A549 treated with CpdA at 1 μM for 4 hours (cell line): Measurements from ENCODE around the gene MPRIP. TPM values are rescaled to one million over a fixed set of nuclear protein-coding genes. Genes with fewer than 3 reads are reported as not detected.

Experiments
- total RNA-seq: library from RNA; stranded (reverse); fragments of 200-300 nt; extraction: Qiagen RNA extraction; gene quantifications from 5 replicates; pipeline ENCODE4 v1.2.3, GENCODE V29; 2022; ENCODE audit warnings: low read depth

The MPRIP gene
- total RNA-seq, result 273 to 433 TPM (median 369 TPM) in 5 replicates

GRCh38 chr17:17042384-17042736 is at the start of gene MPRIP:
Gene MPRIP, plus strand, starts transcription at chr17:17042457. Its CDS starts 392 bp downstream, at chr17:17042849.

GRCh38 chr17:17206124-17206912 is 164.1 kb downstream of the MPRIP start, which contains the start of gene PLD6:
Gene PLD6, minus strand, starts transcription at chr17:17206333. Its CDS starts 47 bp downstream, at chr17:17206286.

DNA sequence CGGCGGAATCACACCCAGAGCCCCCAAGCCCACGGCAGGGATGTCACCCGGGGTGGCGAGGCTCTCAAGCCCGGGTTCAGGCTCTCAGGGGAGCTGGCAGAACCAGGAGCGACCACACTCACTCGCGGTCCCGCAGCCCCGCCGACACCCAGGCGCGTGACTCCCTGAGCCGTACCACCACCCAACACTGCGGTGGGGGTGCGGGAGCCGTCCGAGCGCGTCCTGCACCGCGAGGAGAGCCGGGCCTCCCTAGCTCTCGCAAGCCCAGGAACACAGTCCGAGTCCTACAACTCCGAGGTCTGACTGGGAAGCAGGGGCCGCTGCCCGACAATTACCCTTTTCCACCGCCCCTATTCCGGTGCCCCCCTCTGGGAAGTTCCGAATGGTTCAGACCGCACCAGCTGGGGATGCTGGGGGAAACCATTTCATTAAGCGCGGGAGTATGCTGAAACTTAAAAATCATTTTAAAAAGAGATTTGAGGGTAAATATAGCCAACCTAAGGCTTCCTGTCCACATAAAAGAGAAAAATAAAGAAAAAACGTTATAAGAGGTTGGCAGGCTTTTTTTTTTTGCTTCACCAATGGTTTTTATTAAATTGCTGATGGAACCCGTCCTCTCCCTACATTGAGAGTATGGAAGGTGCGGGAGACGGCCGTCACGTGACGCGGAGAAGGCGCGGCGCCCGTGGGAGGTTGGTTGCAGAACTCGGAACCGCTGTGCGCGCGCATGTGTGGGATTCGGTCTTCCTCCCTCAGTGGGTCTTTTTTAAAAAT is 195.0 kb downstream of the MPRIP start, which contains the start of gene FLCN:
FLCN (minus strand) TSS at position 143 of the 774 bp plus-strand sequence. CDS start 9,031 bp downstream, outside the sequence.

Other genes with a start within 250 kb of the MPRIP start
- gene TNFRSF13B, start 70.3 kb upstream of the MPRIP start, total RNA-seq, result not detected in 5 replicates
- 6.0 to 7.2 TPM (median 6.5 TPM) in 5 replicates for gene PLD6, start 163.9 kb downstream of the MPRIP start, total RNA-seq
- 32.8 to 40.1 TPM (median 34.4 TPM) in 5 replicates for gene FLCN, start 194.7 kb downstream of the MPRIP start, total RNA-seq
- gene COPS3, start 238.8 kb downstream of the MPRIP start, total RNA-seq, result 144 to 151 TPM (median 146 TPM) in 5 replicates